ENCODE results near the gene HSPA12B. TPM values are rescaled to one million over a fixed set of nuclear protein-coding genes. Genes with fewer than 3 reads are reported as not detected.

The HSPA12B gene
- polyA plus RNA-seq, 1 of the 3 experiments (the other 2 are of a cell fraction): 0.46 TPM

GRCh38 chr20:3757268-3757667 lies 24.8 kb downstream of the HSPA12B start:
- no peaks in the 10 kb centered on the region; the same call in 1 of the 2 replicates for H3K79me2 ChIP-seq (ENCODE audit: insufficient read depth)
- H3K27ac ChIP-seq (ENCODE audit: low read depth in 2 of 2, low read length in 1 of 2): no peak overlapping the region
- H3K36me3 ChIP-seq (replicated peaks in 1 of 2; ENCODE audit: control insufficient read depth in 1 of 2, insufficient read depth in 2 of 2, low read length in 1 of 2): peaks cover 10 to 13% of the 10 kb centered on the region in 2 experiments
- no peak overlapping the region for H3K4me3 ChIP-seq (ENCODE audit: low read depth in 2 of 2, low read length in 1 of 2)
- H2AFZ ChIP-seq (ENCODE audit: low read depth): no peak overlapping the region
- ChIA-PET CTCF (interaction anchor here (0.6 to 13.1 kb wide), 8 partner anchors 6 to 194 kb away, joined by 3 to 151 read pairs (median 5); partner anchors contain the start of genes ADISSP and SPEF1), POLR2A (interaction anchor here (1.2 kb wide), 1 partner anchor 20 kb away, joined by 7 read pairs; no protein-coding TSS in a partner anchor)
- no peak overlapping the region for H3K4me2 ChIP-seq
- no peaks in the 10 kb centered on the region for H3K27me3 ChIP-seq (ENCODE audit: insufficient read depth)
- DNase-seq: no peak
- WGBS (ENCODE audit: low lambda C conversion rate): 100% methylated on average over 2 of the region's 2 CpGs
- no peaks in the 10 kb centered on the region; a peak in 1 of 4 replicates for H3K4me1 ChIP-seq (ENCODE audit: control insufficient read depth in 1 of 2, insufficient read depth in 2 of 2, low read depth in 1 of 2, low read length in 1 of 2)
- no peaks in the 10 kb centered on the region for H3F3A ChIP-seq (replicated peaks; ENCODE audit: insufficient read depth)
- no peaks in the 10 kb centered on the region for H3K9me3 ChIP-seq
- H3K9me2 ChIP-seq: no peaks in the 10 kb centered on the region
- no peak overlapping the region for H3K9ac ChIP-seq
- no peak for TF ChIP-seq NFIC (IDR thresholded peaks at IDR 0.05; ENCODE audit: borderline replicate concordance)
- TF ChIP-seq TEAD4 (IDR thresholded peaks at IDR 0.05; ENCODE audit: borderline replicate concordance, insufficient read depth): no peak
- TF ChIP-seq ZBTB33 (IDR thresholded peaks at IDR 0.05; ENCODE audit: borderline replicate concordance, low read depth): no peak
- no peak for TF ChIP-seq PBX3 (IDR thresholded peaks at IDR 0.05)
- no peak for TF ChIP-seq FOXJ3 (CRISPR knock-in tag; IDR thresholded peaks at IDR 0.05)
- TF ChIP-seq TCF12 (IDR thresholded peaks at IDR 0.05): no peak
- no peak for TF ChIP-seq NRF1 (IDR thresholded peaks at IDR 0.05; ENCODE audit: low read depth, low read length)
- no peak for TF ChIP-seq REST (IDR thresholded peaks at IDR 0.05; ENCODE audit: low read depth, low read length)
- H4K20me1 ChIP-seq (ENCODE audit: insufficient read depth): no peaks in the 10 kb centered on the region

GRCh38 chr20:3758566-3758965 lies 26.1 kb downstream of the HSPA12B start:
- TF ChIP-seq ZBTB33 (IDR thresholded peaks at IDR 0.05; ENCODE audit: borderline replicate concordance, low read depth): no peak
- TF ChIP-seq YY1 (IDR thresholded peaks at IDR 0.05; ENCODE audit: low read depth): no peak
- no peak for TF ChIP-seq JUND (IDR thresholded peaks at IDR 0.05)
- no peak for TF ChIP-seq PBX3 (IDR thresholded peaks at IDR 0.05)
- TF ChIP-seq FOSL2 (IDR thresholded peaks at IDR 0.05; ENCODE audit: borderline replicate concordance, low read depth): no peak
- no peak for TF ChIP-seq MEF2A (IDR thresholded peaks at IDR 0.05; ENCODE audit: borderline replicate concordance, low read depth)
- TF ChIP-seq TEAD4 (IDR thresholded peaks at IDR 0.05; ENCODE audit: borderline replicate concordance, insufficient read depth): no peak
- TF ChIP-seq RFX5 (IDR thresholded peaks at IDR 0.05; ENCODE audit: low read length): no peak

More at GRCh38 chr20:3758566-3758965, 26.1 kb downstream of the HSPA12B start:
- H4K20me1 ChIP-seq (ENCODE audit: insufficient read depth): no peaks in the 10 kb centered on the region
- H3K79me2 ChIP-seq (ENCODE audit: insufficient read depth): no peaks in the 10 kb centered on the region; the same call in 1 of the 2 replicates
- no peaks in the 10 kb centered on the region for H3K4me1 ChIP-seq (ENCODE audit: control insufficient read depth in 1 of 2, insufficient read depth in 2 of 2, low read depth in 1 of 2, low read length in 1 of 2)
- H3K4me2 ChIP-seq: no peak overlapping the region
- no peak overlapping the region for H3K27ac ChIP-seq (ENCODE audit: low read depth in 2 of 2, low read length in 1 of 2)
- no peak overlapping the region for H2AFZ ChIP-seq (ENCODE audit: low read depth)
- H3K4me3 ChIP-seq (ENCODE audit: low read depth in 2 of 2, low read length in 1 of 2): no peak overlapping the region
- WGBS (ENCODE audit: low lambda C conversion rate): 100% methylated on average over 3 of the region's 11 CpGs
- H3K9me3 ChIP-seq: no peaks in the 10 kb centered on the region
- H3K27me3 ChIP-seq (ENCODE audit: insufficient read depth): no peaks in the 10 kb centered on the region
- no peaks in the 10 kb centered on the region for H3K9me2 ChIP-seq
- ChIA-PET CTCF (interaction anchor here (1.4 to 13.1 kb wide), 5 partner anchors 7 to 195 kb away, joined by 3 to 151 read pairs (median 13); partner anchors contain the start of genes ADISSP and SPEF1), POLR2A (no interaction called here)
- no peaks in the 10 kb centered on the region for H3F3A ChIP-seq (replicated peaks; ENCODE audit: insufficient read depth)
- H3K36me3 ChIP-seq (replicated peaks in 1 of 2; ENCODE audit: control insufficient read depth in 1 of 2, insufficient read depth in 2 of 2, low read length in 1 of 2): peaks cover 10 to 13% of the 10 kb centered on the region in 2 experiments
- H3K9ac ChIP-seq: no peak overlapping the region
- no peak for DNase-seq
